Progenitor cell of endocrine pancreas (in vitro differentiated cells): ENCODE data around the gene C19orf47. TPM values are rescaled to one million over a fixed set of nuclear protein-coding genes. Genes with fewer than 3 reads are reported as not detected.

Source experiments
- DNase-seq: peaks from one replicate; pipeline ENCODE4 v3.0.0; 2021; ENCODE audit warnings: low spot score; ENCODE audit not compliant: unreplicated experiment
- H3K27ac Mint-ChIP-seq: 2 replicates; pipeline ENCODE4 v1.8.0; 2021; ENCODE audit warnings: mild to moderate bottlenecking, moderate library complexity, mixed read lengths
- H3K27me3 Mint-ChIP-seq: 2 replicates; pipeline ENCODE4 v1.8.0; 2021; ENCODE audit warnings: mixed read lengths
- H3K36me3 Mint-ChIP-seq: 2 replicates; pipeline ENCODE4 v1.8.0; 2022; ENCODE audit warnings: mixed read lengths; ENCODE audit not compliant: insufficient read depth
- H3K4me1 Mint-ChIP-seq: 2 replicates; pipeline ENCODE4 v1.8.0; 2021; ENCODE audit warnings: low read depth, mixed read lengths
- H3K4me3 Mint-ChIP-seq: 2 replicates; pipeline ENCODE4 v1.8.0; 2021; ENCODE audit warnings: low read depth, mild to moderate bottlenecking, moderate library complexity, mixed read lengths
- H3K9me3 Mint-ChIP-seq: 2 replicates; pipeline ENCODE4 v1.8.0; 2021; ENCODE audit warnings: low read depth, mixed read lengths
- total RNA-seq: library from RNA; stranded (reverse); gene quantifications from 2 replicates; pipeline ENCODE4 v1.2.1, GENCODE V29; 2021
- TF ChIP-seq, protein P1 (sequence below): fragments of 200-600 bp; sonication (generic); IDR thresholded peaks from one replicate; pipeline ENCODE4 v1.5.0; 2021; ENCODE audit warnings: antibody characterized with exemption, mild to moderate bottlenecking; ENCODE audit not compliant: unreplicated experiment

Gene C19orf47
- total RNA-seq, 1 donor from 2014 or later, result 19.1 TPM

GRCh38 chr19:40283414-40284250 is 64.6 kb downstream of the C19orf47 start:
- peaks cover 26% of the 10 kb centered on the region for H3K4me1 Mint-ChIP-seq
- H3K27ac Mint-ChIP-seq, result peak overlapping the region; percentile 95
- H3K36me3 Mint-ChIP-seq, result no peaks in the 10 kb centered on the region
- H3K9me3 Mint-ChIP-seq, result no peaks in the 10 kb centered on the region
- peak overlapping the region; percentile 84 for H3K4me3 Mint-ChIP-seq
- H3K27me3 Mint-ChIP-seq, result no peaks in the 10 kb centered on the region
- no peak for DNase-seq
- TF ChIP-seq, protein P1, sequence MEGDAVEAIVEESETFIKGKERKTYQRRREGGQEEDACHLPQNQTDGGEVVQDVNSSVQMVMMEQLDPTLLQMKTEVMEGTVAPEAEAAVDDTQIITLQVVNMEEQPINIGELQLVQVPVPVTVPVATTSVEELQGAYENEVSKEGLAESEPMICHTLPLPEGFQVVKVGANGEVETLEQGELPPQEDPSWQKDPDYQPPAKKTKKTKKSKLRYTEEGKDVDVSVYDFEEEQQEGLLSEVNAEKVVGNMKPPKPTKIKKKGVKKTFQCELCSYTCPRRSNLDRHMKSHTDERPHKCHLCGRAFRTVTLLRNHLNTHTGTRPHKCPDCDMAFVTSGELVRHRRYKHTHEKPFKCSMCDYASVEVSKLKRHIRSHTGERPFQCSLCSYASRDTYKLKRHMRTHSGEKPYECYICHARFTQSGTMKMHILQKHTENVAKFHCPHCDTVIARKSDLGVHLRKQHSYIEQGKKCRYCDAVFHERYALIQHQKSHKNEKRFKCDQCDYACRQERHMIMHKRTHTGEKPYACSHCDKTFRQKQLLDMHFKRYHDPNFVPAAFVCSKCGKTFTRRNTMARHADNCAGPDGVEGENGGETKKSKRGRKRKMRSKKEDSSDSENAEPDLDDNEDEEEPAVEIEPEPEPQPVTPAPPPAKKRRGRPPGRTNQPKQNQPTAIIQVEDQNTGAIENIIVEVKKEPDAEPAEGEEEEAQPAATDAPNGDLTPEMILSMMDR, result no peak

DNA sequence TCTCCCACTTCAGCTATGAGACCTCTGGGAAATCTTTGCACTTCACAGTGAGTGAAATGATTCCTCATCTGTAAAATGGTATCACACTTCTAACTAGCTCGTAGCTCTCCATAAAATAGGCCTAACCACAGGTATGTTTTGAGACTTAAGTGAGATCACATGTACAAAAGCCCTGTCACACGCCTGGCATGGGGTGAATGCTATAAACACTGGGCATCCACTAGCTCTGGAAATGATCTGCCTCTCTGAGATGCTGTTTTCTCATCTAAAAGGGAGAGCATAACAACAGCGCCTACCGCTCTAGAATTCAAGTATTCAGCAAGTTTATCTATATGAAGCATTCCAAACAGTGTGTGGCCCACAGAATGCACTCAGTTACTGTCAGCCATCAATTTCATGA is 65.3 kb downstream of the C19orf47 start:
- Mint-ChIP-seq H3K27me3 (no peaks in the 10 kb centered on the region), H3K9me3 (no peaks in the 10 kb centered on the region), H3K36me3 (no peaks in the 10 kb centered on the region), H3K4me3 (peak overlapping the region; percentile 84), H3K27ac (peak overlapping the region; percentile 95), H3K4me1 (peaks cover 29% of the 10 kb centered on the region)
- TF ChIP-seq, protein P1, result no peak
- DNase-seq, result no peak

GRCh38 chr19:40282209-40282580 is 66.0 kb downstream of the C19orf47 start:
- H3K4me3 Mint-ChIP-seq, result no peak overlapping the region
- no peaks in the 10 kb centered on the region for H3K27me3 Mint-ChIP-seq
- H3K36me3 Mint-ChIP-seq, result no peaks in the 10 kb centered on the region
- no peak overlapping the region for H3K27ac Mint-ChIP-seq
- TF ChIP-seq, protein P1, result no peak
- peaks cover 34% of the 10 kb centered on the region for H3K4me1 Mint-ChIP-seq
- no peak for DNase-seq
- H3K9me3 Mint-ChIP-seq, result no peaks in the 10 kb centered on the region

DNA sequence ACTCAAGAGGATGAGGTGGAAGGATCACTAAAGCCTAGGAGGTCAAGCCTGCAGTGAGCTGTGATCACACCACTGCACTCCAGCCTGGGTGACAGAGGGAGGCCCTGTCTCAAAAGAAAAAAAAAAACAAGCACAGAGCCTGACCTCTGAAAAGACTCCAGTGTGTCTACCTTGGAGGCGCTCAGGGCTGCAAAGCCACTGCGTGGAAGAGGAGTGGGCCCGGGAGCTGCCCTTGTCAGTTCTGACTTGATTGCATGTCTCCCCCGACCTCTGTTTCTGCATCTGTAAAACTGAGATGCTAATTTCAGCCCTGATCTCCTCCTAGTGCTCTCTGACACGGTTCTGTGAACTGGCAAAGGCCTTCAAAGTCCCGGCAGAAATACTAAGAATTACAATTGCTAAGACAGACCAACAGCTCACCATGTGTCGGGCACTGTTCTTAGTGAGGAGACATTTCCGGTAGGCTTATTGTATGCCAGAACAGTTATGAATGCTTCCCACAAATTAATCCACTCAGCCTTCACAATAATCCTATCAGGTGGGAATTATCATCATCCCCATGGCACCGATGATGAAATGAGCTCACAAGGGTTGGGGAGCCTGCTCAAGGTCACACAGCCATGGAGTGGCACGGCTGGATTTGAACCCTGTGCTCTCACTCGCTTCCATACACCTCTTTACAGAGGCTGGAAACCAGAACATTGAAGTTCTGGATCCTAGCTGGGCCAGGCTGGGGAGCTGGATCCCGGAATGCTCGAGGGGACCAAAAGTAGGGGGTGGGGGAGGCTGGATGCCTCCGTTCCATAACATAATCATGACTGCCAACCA is 66.6 kb downstream of the C19orf47 start:
- Mint-ChIP-seq H3K27ac (no peak overlapping the region), H3K9me3 (no peaks in the 10 kb centered on the region), H3K27me3 (no peaks in the 10 kb centered on the region), H3K4me1 (peaks cover 36% of the 10 kb centered on the region), H3K4me3 (no peak overlapping the region), H3K36me3 (no peaks in the 10 kb centered on the region)
- TF ChIP-seq, protein P1, result no peak
- DNase-seq, result no peak

GRCh38 chr19:40280608-40281221 is 67.5 kb downstream of the C19orf47 start:
- TF ChIP-seq, protein P1, result no peak
- Mint-ChIP-seq H3K27me3 (no peaks in the 10 kb centered on the region), H3K4me3 (no peak overlapping the region), H3K27ac (peak overlapping the region; percentile 74), H3K4me1 (peaks cover 35% of the 10 kb centered on the region), H3K36me3 (no peaks in the 10 kb centered on the region), H3K9me3 (no peaks in the 10 kb centered on the region)
- no peak for DNase-seq
